ENCODE data around the gene CFAP299. TPM values are rescaled to one million over a fixed set of nuclear protein-coding genes. Genes with fewer than 3 reads are reported as not detected.

Gene CFAP299
- total RNA-seq, 1 donor from 2014 or later = not detected

GRCh38 chr4:80387390-80388283 is 52.1 kb downstream of the CFAP299 start:
- intact Hi-C loops (cut with micrococcal nuclease) = no loop called here

- intact Hi-C loops (cut with micrococcal nuclease) = no loop called here
Measured at GRCh38 chr4:80388284-80388607, 52.7 kb downstream of the CFAP299 start.

GRCh38 chr4:80390178-80390577 is 54.6 kb downstream of the CFAP299 start:
- intact Hi-C loops (cut with micrococcal nuclease) = no loop called here

GRCh38 chr4:80393246-80393969 is 57.9 kb downstream of the CFAP299 start:
- intact Hi-C loops (cut with micrococcal nuclease) = no loop called here

- intact Hi-C loops (cut with micrococcal nuclease) = no loop called here
Measured at GRCh38 chr4:80393970-80394250, 58.4 kb downstream of the CFAP299 start.

- intact Hi-C loops (cut with micrococcal nuclease) = no loop called here
Measured at GRCh38 chr4:80407246-80407645, 71.7 kb downstream of the CFAP299 start.

- intact Hi-C loops (cut with micrococcal nuclease) = no loop called here
Measured at GRCh38 chr4:80409809-80410208, 74.3 kb downstream of the CFAP299 start.

- intact Hi-C loops (cut with micrococcal nuclease) = no loop called here
Measured at GRCh38 chr4:80412322-80412721, 76.8 kb downstream of the CFAP299 start.

GRCh38 chr4:80413086-80413485 is 77.6 kb downstream of the CFAP299 start:
- intact Hi-C loops (cut with micrococcal nuclease) = no loop called here

GRCh38 chr4:80417019-80417418 is 81.5 kb downstream of the CFAP299 start:
- intact Hi-C loops (cut with micrococcal nuclease) = no loop called here

GRCh38 chr4:80419946-80420345 is 84.4 kb downstream of the CFAP299 start:
- intact Hi-C loops (cut with micrococcal nuclease) = no loop called here

GRCh38 chr4:80420638-80421037 is 85.1 kb downstream of the CFAP299 start:
- intact Hi-C loops (cut with micrococcal nuclease) = no loop called here

- intact Hi-C loops (cut with micrococcal nuclease) = loop anchor here (1.0 kb wide), 2 partner anchors 69 to 117 kb away; no protein-coding TSS in a partner anchor
Measured at GRCh38 chr4:80422727-80423404, 87.3 kb downstream of the CFAP299 start.

- intact Hi-C loops (cut with micrococcal nuclease) = loop anchor here (1.0 kb wide), 2 partner anchors 69 to 117 kb away; no protein-coding TSS in a partner anchor
Measured at GRCh38 chr4:80423553-80424224, 88.2 kb downstream of the CFAP299 start.

GRCh38 chr4:80424225-80424581 is 88.7 kb downstream of the CFAP299 start:
- intact Hi-C loops (cut with micrococcal nuclease) = no loop called here

- intact Hi-C loops (cut with micrococcal nuclease) = no loop called here
Measured at GRCh38 chr4:80425124-80426100, 89.9 kb downstream of the CFAP299 start.

- intact Hi-C loops (cut with micrococcal nuclease) = no loop called here
Measured at GRCh38 chr4:80431203-80431965, 95.9 kb downstream of the CFAP299 start.

- intact Hi-C loops (cut with micrococcal nuclease) = no loop called here
Measured at GRCh38 chr4:80434238-80434637, 98.7 kb downstream of the CFAP299 start.

- intact Hi-C loops (cut with micrococcal nuclease) = loop anchor here (2.0 kb wide), 1 partner anchor 55 kb away; no protein-coding TSS in a partner anchor
Measured at GRCh38 chr4:80438016-80438415, 102.5 kb downstream of the CFAP299 start.

Data from T-helper 1 cell treated with Interleukin-12 subunit alpha and Interleukin-12 subunit beta and Interleukin-4 antibody, amounts not matched to agents 30 ng/mL and 1 ng/mL, for 36 hours (primary cell).